Memory B cell (primary cell): ENCODE measurements around the gene CCT8L2.
"Not testable (repeated sequence)": the region's sequence is repeated elsewhere in the genome, so short reads cannot be mapped to it uniquely, and the experiment has no call there.

ENCODE experiments used
- ATAC-seq: fragments of 150-1000 bp; cut with Tn5 transposase; 2 replicates; pipeline ENCODE4 v1.10.0; 2021; ENCODE audit warnings: low read depth, mild to moderate bottlenecking, moderate library complexity
- DNase-seq, 2 donors: peaks; one replicate each; pipeline ENCODE4 v3.0.0; 2022; ENCODE audit warnings: low spot score in 2 of 2
- H3K27ac Mint-ChIP-seq: one replicate; pipeline ENCODE4 v1.8.0; 2022; ENCODE audit warnings: mild to moderate bottlenecking, moderate library complexity, mixed read lengths
- H3K27me3 Mint-ChIP-seq: one replicate; pipeline ENCODE4 v1.8.0; 2022; ENCODE audit warnings: mixed read lengths
- H3K36me3 Mint-ChIP-seq: one replicate; pipeline ENCODE4 v1.8.0; 2022; ENCODE audit warnings: mild to moderate bottlenecking, mixed read lengths
- H3K4me1 Mint-ChIP-seq: one replicate; pipeline ENCODE4 v1.8.0; 2022; ENCODE audit warnings: mixed read lengths
- H3K4me3 Mint-ChIP-seq: one replicate; pipeline ENCODE4 v1.8.0; 2022; ENCODE audit warnings: mild to moderate bottlenecking, moderate library complexity, mixed read lengths
- H3K9me3 Mint-ChIP-seq: one replicate; pipeline ENCODE4 v1.8.0; 2022; ENCODE audit warnings: mixed read lengths

The CCT8L2 gene

GRCh38 chr22:16603448-16603768 is 10.8 kb upstream of the CCT8L2 start:
- peaks cover 3% of the 10 kb centered on the region for H3K4me1 Mint-ChIP-seq
- H3K4me3 Mint-ChIP-seq = no peak overlapping the region
- H3K9me3 Mint-ChIP-seq = no peaks in the 10 kb centered on the region
- DNase-seq (no peak), ATAC-seq (no peak)
- H3K27ac Mint-ChIP-seq = no peak overlapping the region
- no peaks in the 10 kb centered on the region for H3K36me3 Mint-ChIP-seq
- peaks cover 8% of the 10 kb centered on the region for H3K27me3 Mint-ChIP-seq

GRCh38 chr22:16602728-16603447 is 10.3 kb upstream of the CCT8L2 start:
- H3K36me3 Mint-ChIP-seq, DNase-seq, ATAC-seq, H3K9me3 Mint-ChIP-seq, H3K4me1 Mint-ChIP-seq, H3K27me3 Mint-ChIP-seq, H3K27ac Mint-ChIP-seq: not testable (repeated sequence)
- H3K4me3 Mint-ChIP-seq = peak overlapping the region; percentile 46

GRCh38 chr22:16602224-16602727 is 9.7 kb upstream of the CCT8L2 start:
- not testable (repeated sequence) for H3K4me1 Mint-ChIP-seq, H3K36me3 Mint-ChIP-seq, H3K27ac Mint-ChIP-seq, H3K27me3 Mint-ChIP-seq, DNase-seq, ATAC-seq, H3K9me3 Mint-ChIP-seq, H3K4me3 Mint-ChIP-seq

- no peak for DNase-seq
- peaks cover 6% of the 10 kb centered on the region for H3K27me3 Mint-ChIP-seq
Measured at GRCh38 chr22:16601437-16602223, 9.0 kb upstream of the CCT8L2 start.

GRCh38 chr22:16600644-16601436 is 8.2 kb upstream of the CCT8L2 start:
- not testable (repeated sequence) for DNase-seq

More at GRCh38 chr22:16601437-16602223, 9.0 kb upstream of the CCT8L2 start:
- Mint-ChIP-seq H3K4me1 (peaks cover 3% of the 10 kb centered on the region), H3K9me3 (no peaks in the 10 kb centered on the region), H3K4me3 (no peak overlapping the region), H3K36me3 (no peaks in the 10 kb centered on the region), H3K27ac (no peak overlapping the region)
- peak; percentile 39 for ATAC-seq

DNA sequence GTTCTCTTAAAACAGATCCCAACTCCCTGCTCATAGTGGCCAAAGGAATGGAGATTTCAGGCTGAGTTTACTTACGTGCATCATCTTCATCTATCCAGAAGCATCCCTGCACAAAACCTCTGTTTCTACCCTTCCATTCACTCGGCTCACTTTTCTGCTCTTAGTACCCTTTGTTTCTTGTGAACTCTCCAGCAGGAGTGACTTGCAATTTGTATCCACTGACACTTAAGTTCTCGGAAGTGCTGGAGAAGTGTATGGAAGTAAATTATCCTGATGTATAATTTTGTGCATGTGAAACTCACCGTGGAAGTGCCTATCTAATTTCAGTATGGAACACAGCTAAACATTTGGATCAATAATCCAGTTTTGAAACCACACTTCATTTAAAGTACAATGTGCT is 7.0 kb upstream of the CCT8L2 start:
- H3K9me3 Mint-ChIP-seq, H3K4me1 Mint-ChIP-seq, H3K27ac Mint-ChIP-seq, H3K4me3 Mint-ChIP-seq, DNase-seq, H3K27me3 Mint-ChIP-seq, ATAC-seq, H3K36me3 Mint-ChIP-seq: not testable (repeated sequence)

More at GRCh38 chr22:16600644-16601436, 8.2 kb upstream of the CCT8L2 start:
- ATAC-seq, H3K27ac Mint-ChIP-seq, H3K27me3 Mint-ChIP-seq, H3K4me3 Mint-ChIP-seq, H3K4me1 Mint-ChIP-seq, H3K36me3 Mint-ChIP-seq, H3K9me3 Mint-ChIP-seq: not testable (repeated sequence)

- DNase-seq, H3K4me3 Mint-ChIP-seq, H3K27ac Mint-ChIP-seq, H3K36me3 Mint-ChIP-seq, H3K27me3 Mint-ChIP-seq, H3K4me1 Mint-ChIP-seq, H3K9me3 Mint-ChIP-seq, ATAC-seq: not testable (repeated sequence)
Measured at GRCh38 chr22:16595251-16595650, 2.6 kb upstream of the CCT8L2 start.

DNA sequence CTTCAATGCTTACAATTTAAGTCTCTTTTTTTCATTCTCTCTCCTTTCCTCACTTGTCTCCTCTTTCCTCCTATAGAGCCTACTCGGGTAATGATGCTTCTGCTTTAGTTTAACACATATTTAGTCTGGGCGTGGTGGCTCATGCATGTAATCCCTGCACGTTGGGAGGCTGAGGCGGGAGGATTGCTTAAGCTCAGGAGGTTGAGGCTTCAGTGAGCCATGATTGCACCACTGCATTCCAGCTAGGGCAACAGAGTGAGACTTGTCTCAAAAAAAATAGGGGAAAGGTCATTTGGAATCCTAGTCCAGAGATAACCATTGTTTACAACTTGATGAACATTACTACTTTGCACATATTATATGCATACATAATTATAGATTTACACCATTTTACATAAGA is 1.4 kb upstream of the CCT8L2 start:
- DNase-seq (no peak), ATAC-seq (no peak)
- Mint-ChIP-seq H3K36me3 (no peaks in the 10 kb centered on the region), H3K9me3 (no peaks in the 10 kb centered on the region), H3K27me3 (peaks cover 4% of the 10 kb centered on the region), H3K27ac (no peak overlapping the region), H3K4me1 (no peaks in the 10 kb centered on the region), H3K4me3 (no peak overlapping the region)

DNA sequence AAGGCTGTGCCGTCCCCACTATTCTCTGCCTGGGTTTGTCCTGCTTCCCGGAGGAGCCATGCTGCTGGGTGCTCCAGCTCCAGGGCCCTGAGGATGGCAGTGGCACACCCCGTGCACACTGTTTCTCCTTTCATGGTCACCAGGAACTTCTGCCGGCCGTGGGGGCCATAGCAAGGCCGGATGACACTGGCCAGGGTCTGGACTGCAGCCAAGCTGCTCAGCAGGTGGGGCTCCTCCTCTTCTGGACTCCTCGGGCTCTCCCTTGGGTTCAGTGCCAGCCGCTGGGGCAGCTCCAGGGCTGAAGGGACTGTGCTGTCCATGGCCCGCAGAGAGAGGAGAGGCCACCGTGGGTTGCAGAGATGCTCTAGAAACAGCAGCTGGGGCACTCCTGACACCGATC is 379 bp downstream of the CCT8L2 start:
- not testable (repeated sequence) for H3K36me3 Mint-ChIP-seq, ATAC-seq, DNase-seq, H3K4me3 Mint-ChIP-seq, H3K27me3 Mint-ChIP-seq, H3K27ac Mint-ChIP-seq, H3K9me3 Mint-ChIP-seq, H3K4me1 Mint-ChIP-seq

DNA sequence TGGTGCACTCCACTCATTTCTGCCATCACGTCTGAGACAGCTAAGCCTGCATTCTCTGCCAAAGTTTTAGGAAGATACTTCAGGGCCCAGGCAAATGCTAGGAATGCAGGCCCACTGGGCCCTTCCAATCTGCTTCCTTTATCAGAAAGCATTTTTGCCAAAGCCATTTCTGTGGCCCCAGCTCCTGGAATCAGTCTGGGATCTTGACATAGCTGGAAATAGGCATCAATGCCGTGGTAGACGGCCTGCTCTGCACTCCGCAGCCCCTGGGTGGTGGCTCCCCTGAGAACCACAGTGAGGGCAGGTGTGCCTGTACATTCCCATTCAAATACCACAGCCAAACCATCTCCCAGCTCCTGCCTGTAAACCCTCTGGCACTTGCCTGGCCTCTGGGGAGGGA is 1.5 kb downstream of the CCT8L2 start:
- not testable (repeated sequence) for H3K9me3 Mint-ChIP-seq, H3K36me3 Mint-ChIP-seq, ATAC-seq, DNase-seq, H3K27me3 Mint-ChIP-seq, H3K4me1 Mint-ChIP-seq, H3K4me3 Mint-ChIP-seq, H3K27ac Mint-ChIP-seq

DNA sequence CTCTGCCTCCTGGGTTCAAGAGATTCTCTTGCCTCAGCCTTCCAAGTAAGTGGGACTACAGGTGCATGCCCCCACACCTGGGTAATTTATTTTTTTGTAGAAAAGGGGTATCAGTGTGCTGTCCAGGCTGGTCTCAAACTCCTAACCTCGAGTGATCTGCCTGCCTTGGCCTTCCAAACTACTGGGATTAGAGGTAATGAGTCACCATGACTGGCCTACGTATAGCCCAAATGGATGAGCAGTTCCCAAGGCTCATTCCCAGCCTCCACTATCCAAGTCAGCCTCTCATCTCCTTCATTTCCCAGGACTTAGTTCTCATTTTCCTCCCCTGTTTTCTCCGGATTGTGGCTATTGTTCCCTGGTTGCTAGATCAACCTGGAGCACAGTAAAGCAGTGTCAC is 5.6 kb downstream of the CCT8L2 start:
- H3K27ac Mint-ChIP-seq = no peak overlapping the region
- H3K4me1 Mint-ChIP-seq = no peaks in the 10 kb centered on the region
- no peaks in the 10 kb centered on the region for H3K9me3 Mint-ChIP-seq
- DNase-seq (no peak), ATAC-seq (no peak)
- no peaks in the 10 kb centered on the region for H3K27me3 Mint-ChIP-seq
- H3K4me3 Mint-ChIP-seq = no peak overlapping the region
- no peaks in the 10 kb centered on the region for H3K36me3 Mint-ChIP-seq

DNA sequence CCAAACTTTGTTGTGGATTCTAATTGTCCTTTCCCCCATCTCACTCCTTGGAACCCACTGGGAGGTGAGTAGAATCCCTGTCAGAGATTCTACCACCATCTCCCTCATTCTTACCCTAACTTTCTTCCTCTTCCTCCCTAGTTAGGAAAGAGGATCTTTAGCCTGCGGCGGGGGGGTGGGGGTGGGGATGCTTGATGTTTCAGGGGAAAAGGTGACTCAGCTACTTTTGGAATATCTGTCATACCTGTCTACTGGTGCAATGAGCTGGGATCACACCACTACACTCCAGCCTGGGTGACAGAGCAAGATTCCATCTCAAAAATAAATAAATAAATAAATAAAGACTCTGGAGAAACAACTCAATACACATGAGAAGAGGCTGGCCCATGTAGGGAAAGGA is 6.4 kb downstream of the CCT8L2 start:
- ATAC-seq (no peak), DNase-seq (no peak)
- no peaks in the 10 kb centered on the region for H3K27me3 Mint-ChIP-seq
- H3K27ac Mint-ChIP-seq = no peak overlapping the region
- H3K4me3 Mint-ChIP-seq = no peak overlapping the region
- H3K36me3 Mint-ChIP-seq = no peaks in the 10 kb centered on the region
- H3K4me1 Mint-ChIP-seq = no peaks in the 10 kb centered on the region
- H3K9me3 Mint-ChIP-seq = no peaks in the 10 kb centered on the region

DNA sequence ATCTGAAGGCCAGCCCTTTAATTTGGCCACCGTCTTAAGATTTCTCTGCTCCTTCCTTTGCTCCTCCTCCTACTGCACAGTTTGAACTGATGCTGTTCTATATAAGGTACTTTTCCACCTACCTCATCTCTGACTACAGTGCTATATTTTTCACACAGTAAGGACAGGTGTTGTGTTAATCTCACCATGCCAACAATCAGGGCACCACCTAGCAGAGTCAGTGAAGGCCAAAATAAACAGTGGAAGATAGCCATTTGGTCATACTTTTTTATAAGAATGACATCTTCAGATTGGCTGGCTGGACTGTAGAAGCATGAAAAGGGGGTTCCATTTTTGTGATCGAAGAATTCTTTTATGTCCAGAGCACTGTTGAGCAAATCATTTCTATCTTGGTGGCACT is 11.7 kb downstream of the CCT8L2 start:
- ATAC-seq, DNase-seq, H3K9me3 Mint-ChIP-seq, H3K4me3 Mint-ChIP-seq, H3K27ac Mint-ChIP-seq, H3K36me3 Mint-ChIP-seq, H3K27me3 Mint-ChIP-seq, H3K4me1 Mint-ChIP-seq: not testable (repeated sequence)

GRCh38 chr22:16569240-16569834 is 23.3 kb downstream of the CCT8L2 start:
- not testable (repeated sequence) for H3K27ac Mint-ChIP-seq, H3K4me3 Mint-ChIP-seq, H3K4me1 Mint-ChIP-seq, ATAC-seq, DNase-seq, H3K9me3 Mint-ChIP-seq, H3K27me3 Mint-ChIP-seq, H3K36me3 Mint-ChIP-seq
